Left ventricle myocardium superior (tissue), 1 donor: ENCODE data around the gene THYN1. TPM values are rescaled to one million over a fixed set of nuclear protein-coding genes. Genes with fewer than 3 reads are reported as not detected.

Experiments
- ATAC-seq: fragments of 200-7000 bp; cut with Tn5 transposase; one replicate; pipeline ENCODE4 v1.9.1; 2020; ENCODE audit warnings: mild to moderate bottlenecking, moderate library complexity
- DNase-seq: peaks from one replicate; pipeline ENCODE4 v3.0.0-alpha.2; 2020
- intact Hi-C: fragments of 100-400 bp; cut with micrococcal nuclease; formaldehyde crosslinking; loops from one replicate; pipeline ENCODE4 v1.11.0; 2022
- total RNA-seq: library from RNA; stranded (reverse); fragmentation: NEBNext Ultra II Directional; extraction: Animal tissue kit (Norgen Biotek cat#: 25700); gene quantifications from one replicate; pipeline ENCODE4 v1.2.1, GENCODE V29; 2021
- donor health status: DM: no; HTN: yes; CAD: no; lungs with severe emphysema.

The THYN1 gene
- total RNA-seq, 1 donor from 2014 or later: 39.5 TPM

- intact Hi-C loops: no loop called here
- ATAC-seq: no peak
- DNase-seq: no peak
Measured at GRCh38 chr11:134276396-134277182, 23.4 kb upstream of the THYN1 start.

GRCh38 chr11:134275534-134276395 is 22.6 kb upstream of the THYN1 start, which contains the start of gene GLB1L3:
GLB1L3 (plus strand) TSS chr11:134276379; CDS start chr11:134276741, 362 bp downstream.
- ATAC-seq (peak; percentile 60), DNase-seq (peak; percentile 47)
- intact Hi-C loops: no loop called here

GRCh38 chr11:134275188-134275533 is 22.0 kb upstream of the THYN1 start:
- no peak for ATAC-seq

GRCh38 chr11:134273317-134273712 is 20.2 kb upstream of the THYN1 start:
- DNase-seq (no peak), ATAC-seq (no peak)
- intact Hi-C loops: no loop called here

More at GRCh38 chr11:134275188-134275533, 22.0 kb upstream of the THYN1 start:
- no peak for DNase-seq
- intact Hi-C loops: no loop called here

GRCh38 chr11:134272381-134273316 is 19.5 kb upstream of the THYN1 start:
- intact Hi-C loops: no loop called here
- DNase-seq (peak; percentile 56), ATAC-seq (peak; percentile 68)

- no peak for DNase-seq
- ATAC-seq: no peak
- intact Hi-C loops: no loop called here
Measured at GRCh38 chr11:134271978-134272377, 18.8 kb upstream of the THYN1 start.

GRCh38 chr11:134270250-134270714 is 17.1 kb upstream of the THYN1 start:
- ATAC-seq (no peak), DNase-seq (no peak)
- intact Hi-C loops: no loop called here

GRCh38 chr11:134267966-134268365 is 14.8 kb upstream of the THYN1 start:
- DNase-seq: no peak
- no peak for ATAC-seq
- intact Hi-C loops: no loop called here

- intact Hi-C loops: no loop called here
- no peak for ATAC-seq
Measured at GRCh38 chr11:134267461-134267860, 14.3 kb upstream of the THYN1 start.

GRCh38 chr11:134266841-134267251 is 13.7 kb upstream of the THYN1 start:
- intact Hi-C loops: no loop called here

More at GRCh38 chr11:134267461-134267860, 14.3 kb upstream of the THYN1 start:
- DNase-seq: no peak

GRCh38 chr11:134266440-134266839 is 13.3 kb upstream of the THYN1 start:
- intact Hi-C loops: no loop called here
- no peak for ATAC-seq

More at GRCh38 chr11:134266841-134267251, 13.7 kb upstream of the THYN1 start:
- peak; percentile 25 for ATAC-seq
- DNase-seq: no peak

GRCh38 chr11:134264966-134265764 is 12.0 kb upstream of the THYN1 start:
- DNase-seq (no peak), ATAC-seq (no peak)
- intact Hi-C loops: no loop called here

More at GRCh38 chr11:134266440-134266839, 13.3 kb upstream of the THYN1 start:
- no peak for DNase-seq

GRCh38 chr11:134261626-134262488 is 8.7 kb upstream of the THYN1 start:
- intact Hi-C loops: no loop called here
- DNase-seq: no peak
- peak; percentile 26 for ATAC-seq

- ATAC-seq (no peak), DNase-seq (no peak)
- intact Hi-C loops: no loop called here
Measured at GRCh38 chr11:134260983-134261382, 7.8 kb upstream of the THYN1 start.

- ATAC-seq (no peak), DNase-seq (no peak)
- intact Hi-C loops: no loop called here
Measured at GRCh38 chr11:134260503-134260902, 7.4 kb upstream of the THYN1 start.

- no peak for DNase-seq
- intact Hi-C loops: no loop called here
- no peak for ATAC-seq
Measured at GRCh38 chr11:134258577-134258976, 5.4 kb upstream of the THYN1 start.

GRCh38 chr11:134257101-134257500 is 3.9 kb upstream of the THYN1 start:
- intact Hi-C loops: no loop called here
- ATAC-seq: no peak
- no peak for DNase-seq
